Inflammatory macrophage treated with lipopolysaccharide for 1 hour (primary cell): ENCODE measurements around the gene VWA5B1.
"Not testable (repeated sequence)": the region's sequence is repeated elsewhere in the genome, so short reads cannot be mapped to it uniquely, and the experiment has no call there.

Experiments
- DNase-seq, 2 donors: peaks; one replicate each; pipeline ENCODE4 v3.0.0-alpha.2; 2020 to 2022

VWA5B1 gene

GRCh38 chr1:20280341-20280740 is 10.3 kb upstream of the VWA5B1 start:
- no peak for DNase-seq

- DNase-seq = no peak
These were observed 9.8 kb upstream of the VWA5B1 start for GRCh38 chr1:20280906-20281305.

- DNase-seq = no peak
These were observed 8.9 kb upstream of the VWA5B1 start for GRCh38 chr1:20281801-20282200.

GRCh38 chr1:20282533-20282932 is 8.1 kb upstream of the VWA5B1 start:
- DNase-seq = no peak

GRCh38 chr1:20284046-20284445 is 6.6 kb upstream of the VWA5B1 start:
- no peak for DNase-seq

GRCh38 chr1:20284625-20285024 is 6.0 kb upstream of the VWA5B1 start:
- no peak for DNase-seq

GRCh38 chr1:20285510-20285909 is 5.2 kb upstream of the VWA5B1 start:
- DNase-seq = no peak

GRCh38 chr1:20287696-20288095 is 3.0 kb upstream of the VWA5B1 start:
- DNase-seq = not testable (repeated sequence)

- no peak for DNase-seq
These were observed 990 bp downstream of the VWA5B1 start for GRCh38 chr1:20291645-20292084.

- no peak for DNase-seq
These were observed 8.0 kb downstream of the VWA5B1 start for GRCh38 chr1:20298626-20299025.

- no peak for DNase-seq
These were observed 10.9 kb downstream of the VWA5B1 start for GRCh38 chr1:20301463-20302107.

- no peak for DNase-seq
These were observed 11.4 kb downstream of the VWA5B1 start for GRCh38 chr1:20302108-20302471.

GRCh38 chr1:20307026-20307425 is 16.4 kb downstream of the VWA5B1 start:
- no peak for DNase-seq

GRCh38 chr1:20308569-20308968 is 17.9 kb downstream of the VWA5B1 start:
- DNase-seq = no peak

GRCh38 chr1:20311289-20311688 is 20.6 kb downstream of the VWA5B1 start:
- no peak for DNase-seq

GRCh38 chr1:20312310-20312709 is 21.6 kb downstream of the VWA5B1 start:
- no peak for DNase-seq

GRCh38 chr1:20312818-20313217 is 22.1 kb downstream of the VWA5B1 start:
- DNase-seq = no peak

- DNase-seq = no peak
These were observed 26.8 kb downstream of the VWA5B1 start for GRCh38 chr1:20317471-20317870.

- no peak for DNase-seq
These were observed 27.8 kb downstream of the VWA5B1 start for GRCh38 chr1:20318521-20318920.

GRCh38 chr1:20318971-20319370 is 28.3 kb downstream of the VWA5B1 start:
- DNase-seq = no peak

GRCh38 chr1:20319456-20320220 is 29.0 kb downstream of the VWA5B1 start:
- no peak for DNase-seq

GRCh38 chr1:20320704-20321103 is 30.0 kb downstream of the VWA5B1 start:
- DNase-seq = no peak

GRCh38 chr1:20321573-20321972 is 30.9 kb downstream of the VWA5B1 start:
- DNase-seq = no peak

- DNase-seq = peak; percentile 0 to 7
These were observed 31.6 kb downstream of the VWA5B1 start for GRCh38 chr1:20322081-20322824.
